Measurements from ENCODE around the gene MYD88. TPM values are rescaled to one million over a fixed set of nuclear protein-coding genes. Genes with fewer than 3 reads are reported as not detected.
A peak's percentile ranks its signal among the peaks of the same experiment; 100 is the strongest.

Gene MYD88
- total RNA-seq = 37.5 TPM

DNA sequence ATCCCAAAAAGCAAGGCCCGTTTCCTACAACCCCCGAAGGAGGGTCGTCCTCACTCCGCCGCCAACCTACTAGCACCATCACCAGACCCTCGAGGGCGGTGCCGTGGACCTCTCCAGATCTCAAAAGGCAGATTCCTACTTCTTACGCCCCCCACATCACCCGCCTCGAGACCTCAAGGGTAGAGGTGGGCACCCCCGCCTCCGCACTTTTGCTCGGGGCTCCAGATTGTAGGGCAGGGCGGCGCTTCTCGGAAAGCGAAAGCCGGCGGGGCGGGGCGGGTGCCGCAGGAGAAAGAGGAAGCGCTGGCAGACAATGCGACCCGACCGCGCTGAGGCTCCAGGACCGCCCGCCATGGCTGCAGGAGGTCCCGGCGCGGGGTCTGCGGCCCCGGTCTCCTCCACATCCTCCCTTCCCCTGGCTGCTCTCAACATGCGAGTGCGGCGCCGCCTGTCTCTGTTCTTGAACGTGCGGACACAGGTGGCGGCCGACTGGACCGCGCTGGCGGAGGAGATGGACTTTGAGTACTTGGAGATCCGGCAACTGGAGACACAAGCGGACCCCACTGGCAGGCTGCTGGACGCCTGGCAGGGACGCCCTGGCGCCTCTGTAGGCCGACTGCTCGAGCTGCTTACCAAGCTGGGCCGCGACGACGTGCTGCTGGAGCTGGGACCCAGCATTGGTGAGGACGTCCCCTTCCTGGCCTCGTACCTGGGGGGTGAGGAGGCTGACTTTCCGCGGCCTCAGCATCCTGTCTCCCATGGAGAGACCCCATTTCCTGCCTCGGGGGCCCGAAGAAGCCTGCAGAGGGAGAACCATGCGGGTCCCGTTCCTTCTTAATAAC lies at the start of gene MYD88:
MYD88 (plus strand) TSS at position 313 of the 842 bp plus-strand sequence; CDS start at position 353, 40 bp downstream.
- DNase-seq (ENCODE audit: low spot score) = peak; percentile 81

DNA sequence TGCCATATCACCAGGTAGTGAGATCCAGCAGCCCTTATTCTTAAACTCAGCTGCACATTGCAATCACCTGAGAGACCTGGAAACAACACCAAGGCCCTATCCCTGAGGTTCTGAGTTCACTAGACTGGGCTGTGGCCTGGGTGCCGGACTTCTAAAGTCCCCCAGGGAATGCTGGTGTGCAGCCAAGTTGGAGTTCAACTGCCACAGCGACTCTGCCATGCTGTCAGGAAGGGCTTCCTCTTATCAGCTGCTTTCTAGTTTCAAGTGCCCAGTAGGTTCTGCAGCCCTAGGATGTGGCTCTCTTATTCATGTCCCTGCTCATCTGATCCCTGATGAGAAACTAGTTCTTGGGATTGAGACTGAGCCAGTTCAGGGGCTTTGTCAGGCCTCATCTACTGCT lies 49.3 kb upstream of the MYD88 start:
- ATAC-seq (no peak), DNase-seq (ENCODE audit: low spot score) (no peak)

More for the DNA sequence above, at the start of gene MYD88:
- peak; percentile 46 for ATAC-seq

DNA sequence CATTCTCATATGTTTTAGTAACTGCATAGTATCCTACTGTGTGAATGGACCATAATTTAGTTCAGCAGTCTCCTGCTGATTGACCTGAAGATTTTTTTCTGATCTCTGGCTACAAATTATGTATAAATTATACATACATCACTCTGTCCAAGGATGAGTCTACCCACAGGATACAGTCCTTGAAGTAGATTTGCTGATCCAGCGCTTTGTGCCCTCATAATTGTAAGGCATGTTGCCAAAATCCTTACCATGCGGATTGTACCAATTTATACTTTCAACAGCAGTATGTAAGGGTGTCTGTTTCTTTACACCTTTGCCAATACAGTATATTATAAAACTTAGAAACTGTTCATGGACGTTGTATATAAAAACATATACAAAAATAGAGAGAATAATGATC lies 48.0 kb upstream of the MYD88 start:
- DNase-seq (ENCODE audit: low spot score) (no peak), ATAC-seq (no peak)

DNA sequence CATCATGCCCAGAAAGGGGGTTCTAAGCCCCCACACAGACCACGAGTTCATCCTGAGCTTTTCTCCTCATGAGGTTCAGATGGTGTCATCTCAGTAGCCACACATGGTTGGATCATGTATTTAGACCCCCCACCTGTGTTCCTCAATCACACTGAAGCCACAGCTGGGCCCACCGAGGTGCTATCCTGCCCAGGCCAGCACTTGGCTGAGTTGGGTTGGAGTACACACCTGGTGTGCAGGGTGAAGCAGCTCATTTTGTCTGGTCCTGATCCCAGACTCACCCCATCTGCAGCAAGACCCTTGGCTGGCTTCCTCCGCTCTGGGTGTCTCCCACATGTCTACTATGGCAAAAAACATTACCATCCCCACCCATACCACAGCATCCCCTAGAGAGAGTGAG lies 43.5 kb upstream of the MYD88 start:
- ATAC-seq (no peak), DNase-seq (ENCODE audit: low spot score) (no peak)

DNA sequence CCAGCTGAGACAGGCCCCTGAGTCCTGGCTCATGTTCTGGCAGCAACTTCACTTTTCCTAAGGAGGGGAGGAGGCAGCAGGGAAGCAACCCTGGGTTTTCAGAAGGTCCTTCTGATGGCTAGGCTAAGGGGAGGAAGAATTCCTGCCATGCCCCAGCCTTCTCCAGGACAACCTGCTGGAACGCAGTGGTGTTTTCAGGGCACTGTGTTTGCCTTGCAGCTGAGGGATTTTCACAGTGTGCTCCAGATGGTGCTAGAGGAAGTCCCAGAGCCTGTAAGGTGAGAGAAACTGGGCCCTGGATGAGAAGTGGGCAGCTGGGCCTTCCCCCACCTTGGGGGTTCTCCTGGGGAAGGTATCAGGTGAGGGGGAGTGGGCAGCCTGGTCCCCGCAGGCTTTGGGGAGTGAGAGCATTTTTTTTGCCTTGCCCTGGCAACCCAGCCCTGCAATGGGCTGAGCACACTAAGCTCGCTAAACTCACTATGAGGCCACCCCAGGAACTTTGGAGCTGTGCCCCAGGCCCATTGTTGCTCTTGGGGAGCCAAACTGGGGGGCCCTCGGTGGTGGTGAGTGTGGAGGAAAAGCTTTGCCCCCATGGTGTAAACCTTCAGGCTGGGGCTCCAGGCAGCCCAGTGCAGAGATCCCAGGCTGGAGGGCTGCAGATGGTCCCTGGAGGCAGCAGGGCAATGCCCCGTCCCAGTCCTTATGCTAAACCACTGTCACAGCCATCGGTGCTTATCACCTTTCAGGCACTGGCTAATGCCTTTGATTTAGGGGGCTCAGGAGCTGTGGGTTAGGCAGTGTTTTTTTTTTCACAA lies 42.6 kb upstream of the MYD88 start:
- ATAC-seq (no peak), DNase-seq (ENCODE audit: low spot score) (no peak)

DNA sequence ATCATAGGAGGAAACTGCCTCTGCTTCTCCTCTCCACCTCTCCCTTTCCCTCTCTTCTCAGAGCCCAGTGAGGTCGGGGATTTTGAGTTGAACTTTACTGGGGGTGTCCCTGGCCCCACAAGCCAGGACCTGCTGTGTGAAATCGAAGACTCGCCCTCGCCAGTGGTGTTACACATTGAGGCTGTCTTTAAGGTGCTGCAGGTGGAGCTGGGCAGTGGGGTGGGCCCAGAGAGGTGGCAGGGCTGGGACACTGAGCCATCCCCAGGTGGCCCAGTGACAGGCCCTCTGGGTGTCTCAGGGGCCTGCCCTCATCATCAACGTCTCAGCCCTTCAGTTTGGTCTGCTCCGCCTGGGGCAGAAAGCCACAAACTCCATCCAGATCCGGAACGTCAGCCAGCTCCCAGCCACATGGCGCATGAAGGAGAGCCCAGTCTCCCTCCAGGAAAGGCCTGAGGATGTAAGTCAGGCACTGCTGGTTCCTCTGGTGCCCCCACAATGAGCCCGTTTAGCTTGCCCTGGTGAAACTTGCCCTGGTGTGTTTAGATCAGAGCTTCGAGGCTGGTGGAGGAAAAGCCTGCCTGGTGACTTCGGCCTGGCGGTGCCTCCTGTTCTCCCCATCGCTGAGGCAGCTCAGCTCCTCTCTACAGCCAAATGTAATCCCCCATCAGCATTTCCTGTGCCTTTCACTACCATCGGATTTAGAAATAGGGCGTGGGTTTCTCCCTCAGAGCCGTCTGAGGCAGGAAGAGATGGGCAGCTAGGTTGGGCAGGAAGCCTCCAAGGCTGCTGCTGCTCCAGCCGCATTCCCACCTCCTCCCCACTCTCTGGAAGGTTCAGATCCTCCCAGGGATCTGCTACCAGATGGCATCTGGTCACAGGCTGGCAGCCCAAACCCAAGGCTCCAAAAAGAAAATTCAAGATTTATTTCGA lies 40.8 kb upstream of the MYD88 start:
- no peak for DNase-seq (ENCODE audit: low spot score)
- no peak for ATAC-seq

DNA sequence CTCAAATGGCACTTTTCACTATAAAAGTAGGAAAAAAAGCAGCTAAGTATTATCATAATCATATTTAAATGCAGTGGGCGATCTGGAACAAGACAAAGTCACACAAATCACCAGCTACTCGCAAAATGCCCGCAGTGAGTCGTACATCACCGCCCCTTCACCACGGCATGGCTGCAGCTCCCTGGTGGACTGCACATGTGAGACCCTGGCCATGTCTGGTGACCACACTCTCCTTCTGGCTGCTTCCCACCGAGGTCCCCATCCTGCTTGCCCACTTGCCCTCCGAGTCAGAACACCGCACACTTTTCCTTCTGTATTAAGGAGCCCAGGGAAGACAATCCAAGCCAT lies 40.1 kb upstream of the MYD88 start:
- no peak for DNase-seq (ENCODE audit: low spot score)
- no peak for ATAC-seq

DNA sequence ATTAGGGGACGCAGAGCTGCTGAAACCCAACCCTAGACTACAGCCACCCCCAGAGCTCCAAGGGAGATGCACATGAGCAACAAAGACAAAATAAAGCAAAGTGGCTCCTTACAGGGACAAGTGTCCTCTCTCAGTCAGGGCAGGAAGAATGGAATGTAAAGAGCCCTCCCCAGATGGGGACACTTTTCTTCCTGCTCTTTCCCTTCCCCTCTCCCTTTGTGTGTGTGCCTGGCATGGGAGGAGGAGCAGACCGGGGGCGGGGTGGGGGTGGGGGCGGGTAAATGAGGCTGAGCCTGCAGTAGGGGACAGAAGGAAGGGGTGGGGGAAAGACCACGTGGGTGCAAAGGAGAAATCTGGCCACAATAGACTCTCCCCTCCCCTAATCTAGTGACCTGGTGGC lies 38.9 kb upstream of the MYD88 start:
- DNase-seq (ENCODE audit: low spot score) (no peak), ATAC-seq (no peak)

DNA sequence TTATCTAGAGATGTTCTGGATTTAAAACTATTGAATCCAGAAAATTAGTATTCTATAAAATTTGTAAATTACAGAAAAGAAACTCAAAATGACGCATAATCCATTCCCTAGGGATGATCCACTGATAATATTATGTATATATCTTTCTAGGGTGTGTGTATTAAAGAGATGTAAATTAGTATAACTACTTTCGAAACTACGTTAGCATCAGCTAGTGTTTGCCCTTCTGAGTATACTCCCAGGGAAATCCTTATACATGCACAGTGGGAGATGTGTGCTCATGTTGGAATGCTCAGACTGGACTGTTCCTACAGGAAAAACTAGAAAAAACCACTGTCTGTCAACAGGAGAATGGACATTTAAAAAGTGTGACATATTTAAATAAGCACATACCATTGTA lies 38.0 kb upstream of the MYD88 start:
- ATAC-seq (no peak), DNase-seq (ENCODE audit: low spot score) (no peak)

DNA sequence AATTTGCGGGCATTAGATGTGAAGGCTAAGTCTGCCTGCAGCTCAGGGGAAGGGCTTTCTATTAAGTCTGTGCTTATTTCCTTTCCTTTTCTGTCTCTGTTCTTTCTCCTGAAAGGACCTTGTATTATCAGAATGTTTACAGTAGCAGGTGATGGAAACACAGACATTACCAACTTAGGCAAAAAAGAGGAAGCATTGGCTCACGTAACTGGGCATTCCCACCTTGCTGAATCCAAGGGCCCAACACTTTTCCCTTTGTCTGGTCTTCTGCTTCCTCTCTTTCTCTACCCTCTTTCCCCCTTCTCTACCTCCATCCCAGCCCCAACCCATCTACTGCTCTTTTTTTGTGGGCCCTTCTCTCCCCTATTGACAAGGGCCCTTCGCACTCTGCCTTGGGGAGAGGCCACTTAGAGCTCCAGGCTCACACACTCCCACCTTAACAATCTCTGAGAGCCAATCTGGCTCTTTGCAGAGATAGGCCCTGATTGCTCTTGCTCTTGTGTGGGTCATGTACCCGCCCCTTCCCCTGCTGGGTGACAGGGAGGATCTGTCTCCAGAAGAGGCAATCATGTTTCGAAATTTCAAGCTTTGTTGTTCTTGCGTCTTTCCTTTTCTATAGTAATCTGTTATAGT lies 36.5 kb upstream of the MYD88 start:
- no peak for ATAC-seq
- DNase-seq (ENCODE audit: low spot score) = no peak

DNA sequence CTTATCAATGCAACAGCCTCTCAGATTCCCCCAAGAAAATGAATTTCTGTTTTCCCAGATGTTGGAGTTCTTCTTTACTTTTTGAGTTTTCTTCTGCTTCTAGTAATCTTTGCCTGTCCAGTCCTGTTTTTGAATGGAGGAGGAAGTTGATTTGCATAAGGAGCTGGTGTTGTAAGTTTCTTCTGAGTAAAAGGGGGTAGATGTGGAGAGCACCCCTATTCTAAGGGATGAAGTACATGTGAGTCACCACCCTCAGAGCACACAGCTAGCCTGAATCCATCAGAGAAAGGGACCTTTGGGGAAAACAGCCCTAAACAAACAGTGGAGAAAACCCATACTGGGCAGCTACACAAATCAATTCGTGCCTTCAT lies 36.0 kb upstream of the MYD88 start:
- no peak for ATAC-seq
- no peak for DNase-seq (ENCODE audit: low spot score)

DNA sequence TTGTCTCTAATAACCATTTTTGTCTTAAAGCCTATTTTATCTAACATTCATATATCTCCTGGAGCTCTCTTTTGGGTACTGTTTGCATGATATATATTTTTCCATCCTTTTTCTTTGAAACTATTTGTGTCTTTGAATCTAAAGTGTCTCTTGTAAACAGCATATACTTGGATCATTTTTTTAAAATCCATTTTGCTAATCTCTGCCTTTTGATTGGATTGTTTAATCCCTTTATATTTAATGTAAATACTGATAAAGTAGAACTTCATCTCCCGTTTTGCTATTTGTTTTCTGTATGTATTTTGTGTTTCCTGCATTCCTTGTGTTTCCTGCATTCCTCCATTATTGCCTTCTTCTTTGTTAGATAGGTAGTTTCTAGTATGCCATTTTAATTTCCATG lies 32.9 kb upstream of the MYD88 start:
- DNase-seq (ENCODE audit: low spot score) = no peak
- ATAC-seq = no peak

DNA sequence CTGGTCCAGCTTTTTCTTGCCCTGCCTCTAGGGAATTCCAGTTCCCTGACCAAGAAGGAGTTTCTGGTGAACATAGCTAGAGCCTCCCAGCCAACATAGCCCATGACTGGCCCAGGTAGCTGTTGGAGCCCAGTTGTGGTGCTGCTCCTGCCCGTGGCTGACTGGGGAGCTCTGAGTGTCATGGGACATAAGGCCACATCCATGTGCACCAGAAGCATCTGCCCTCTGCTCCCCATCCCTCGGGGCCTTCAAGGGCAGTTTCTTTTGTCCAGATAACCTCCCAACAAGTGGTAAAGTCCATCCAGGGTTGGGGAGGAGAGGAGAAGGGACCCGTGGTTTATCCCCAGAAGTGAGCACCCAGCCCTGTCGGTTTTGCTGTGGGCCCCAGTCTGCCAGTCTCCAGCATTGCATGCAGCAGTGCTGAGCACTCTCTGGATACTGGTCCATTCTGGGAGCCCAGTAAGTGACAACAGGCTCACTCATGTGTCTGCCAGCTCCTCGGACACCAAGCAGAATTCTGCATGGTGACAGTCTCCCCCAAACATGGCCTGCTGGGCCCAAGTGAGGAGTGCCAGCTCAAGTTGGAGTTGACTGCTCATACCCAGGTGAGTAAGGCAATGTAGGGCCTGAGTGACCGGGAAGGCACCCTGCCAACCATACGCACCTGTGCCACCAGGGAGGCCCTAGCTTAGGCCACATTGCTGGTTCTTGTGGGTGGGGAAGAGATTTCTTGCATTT lies 30.4 kb upstream of the MYD88 start:
- ATAC-seq (no peak), DNase-seq (ENCODE audit: low spot score) (no peak)

DNA sequence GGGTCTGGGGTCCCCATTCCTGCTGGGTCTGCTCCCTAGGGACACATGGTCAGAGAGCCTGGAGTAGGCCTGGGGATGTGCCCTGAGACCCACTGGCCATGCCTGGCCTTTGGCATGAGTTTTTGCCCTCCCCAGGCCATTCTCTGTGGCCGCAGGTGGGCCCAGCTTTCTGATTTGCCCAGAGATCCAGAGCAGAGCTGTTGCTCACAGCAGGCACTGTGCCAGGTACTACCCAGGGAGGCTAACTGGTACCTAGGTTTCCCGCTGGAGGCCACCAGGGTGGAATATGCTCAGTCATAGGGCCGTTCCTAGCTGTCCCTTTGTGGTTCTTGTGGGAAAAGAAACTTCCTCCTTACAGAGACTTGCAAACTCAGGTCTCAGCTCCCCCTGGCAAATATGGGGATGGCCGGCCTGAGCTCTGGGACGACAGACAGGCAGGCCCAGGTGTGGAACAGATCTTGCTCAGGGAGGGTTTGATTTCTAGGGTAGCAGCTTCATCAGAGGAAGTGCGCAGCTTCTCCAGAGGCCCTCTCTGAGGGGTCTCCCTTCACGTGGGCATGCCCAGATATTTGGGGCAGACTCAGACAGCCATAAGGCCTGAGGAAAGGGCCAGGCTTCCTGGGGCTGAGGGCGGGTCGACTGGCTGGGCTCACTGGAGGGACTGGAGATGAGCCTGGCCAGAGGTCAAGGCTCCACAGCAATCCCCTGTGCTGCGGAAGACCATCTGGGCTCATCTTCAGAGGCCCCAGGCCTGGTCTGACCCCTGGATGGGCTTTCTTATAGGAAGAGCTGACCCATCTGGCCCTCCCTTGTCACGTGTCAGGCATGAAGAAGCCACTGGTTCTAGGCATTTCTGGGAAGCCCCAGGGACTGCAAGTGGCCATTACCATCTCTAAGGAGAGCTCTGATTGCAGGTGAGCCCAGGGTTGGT lies 29.5 kb upstream of the MYD88 start:
- ATAC-seq = no peak

DNA sequence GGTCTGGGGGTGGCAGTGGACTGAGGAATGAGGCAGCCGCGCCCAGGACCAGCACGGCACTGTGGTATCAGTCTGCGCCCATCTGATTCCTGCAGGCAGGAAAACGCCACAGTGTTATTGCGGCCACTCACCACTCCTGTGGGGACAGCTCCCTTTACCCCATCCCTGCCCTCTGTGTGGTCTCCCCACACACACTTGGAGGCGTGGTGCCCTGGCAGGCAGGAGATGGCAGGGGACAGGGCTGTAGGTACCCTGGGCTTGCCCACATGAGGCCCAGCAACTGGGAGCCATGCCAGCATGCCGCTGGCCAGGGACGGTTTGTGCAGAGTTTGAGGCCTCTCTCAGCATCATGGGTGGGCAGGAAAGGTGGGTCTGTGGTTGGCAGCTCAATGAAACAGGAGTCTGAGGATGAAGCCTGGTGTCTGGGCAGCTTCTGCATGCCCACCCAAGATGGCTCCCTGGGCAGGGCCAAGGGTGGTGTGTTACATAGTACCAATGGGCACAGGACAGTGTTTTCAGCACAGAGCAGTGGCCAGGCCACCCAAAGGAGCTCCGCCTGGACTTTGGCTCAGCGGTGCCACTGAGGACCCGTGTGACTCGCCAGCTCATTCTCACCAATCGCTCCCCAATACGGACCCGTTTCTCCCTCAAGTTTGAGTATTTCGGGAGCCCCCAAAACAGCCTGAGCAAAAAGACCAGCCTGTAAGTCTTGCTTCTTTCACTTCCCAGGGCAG lies 28.7 kb upstream of the MYD88 start:
- peak; percentile 47 for DNase-seq (ENCODE audit: low spot score)
- no peak for ATAC-seq

More for the DNA sequence above, 29.5 kb upstream of the MYD88 start:
- peak; percentile 48 for DNase-seq (ENCODE audit: low spot score)

DNA sequence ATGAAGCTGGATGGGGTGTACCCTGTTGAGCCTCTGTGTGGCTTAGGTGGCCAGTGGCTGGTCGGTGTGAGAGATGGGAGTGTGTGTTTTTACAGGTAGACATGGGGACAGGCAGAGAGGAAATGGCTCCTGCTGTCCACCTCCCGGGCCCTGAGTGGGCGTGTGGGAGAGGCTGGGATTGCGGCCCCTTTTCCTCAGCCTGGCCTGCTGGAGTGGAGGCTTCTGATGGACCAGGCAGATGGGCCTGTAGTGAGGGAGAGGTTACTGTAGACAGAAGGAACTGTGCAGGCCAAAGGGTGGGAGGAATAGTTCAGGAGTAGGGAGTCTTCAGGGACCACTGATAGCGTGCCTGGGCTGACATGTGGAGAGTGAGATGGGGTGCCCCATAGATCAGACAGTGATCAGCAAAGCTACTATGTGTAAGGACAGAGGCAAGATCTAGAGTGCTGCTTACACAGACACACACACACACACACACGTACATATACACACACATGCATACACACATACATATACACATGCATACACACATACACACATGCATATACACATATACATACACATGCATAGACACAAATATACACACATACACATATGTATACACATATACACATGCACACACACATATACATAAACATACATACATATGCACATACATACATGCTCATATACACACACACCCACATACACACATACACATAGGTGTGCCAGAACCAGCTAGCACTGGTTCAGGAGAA lies 28.0 kb upstream of the MYD88 start:
- ATAC-seq (no peak), DNase-seq (ENCODE audit: low spot score) (no peak)

DNA sequence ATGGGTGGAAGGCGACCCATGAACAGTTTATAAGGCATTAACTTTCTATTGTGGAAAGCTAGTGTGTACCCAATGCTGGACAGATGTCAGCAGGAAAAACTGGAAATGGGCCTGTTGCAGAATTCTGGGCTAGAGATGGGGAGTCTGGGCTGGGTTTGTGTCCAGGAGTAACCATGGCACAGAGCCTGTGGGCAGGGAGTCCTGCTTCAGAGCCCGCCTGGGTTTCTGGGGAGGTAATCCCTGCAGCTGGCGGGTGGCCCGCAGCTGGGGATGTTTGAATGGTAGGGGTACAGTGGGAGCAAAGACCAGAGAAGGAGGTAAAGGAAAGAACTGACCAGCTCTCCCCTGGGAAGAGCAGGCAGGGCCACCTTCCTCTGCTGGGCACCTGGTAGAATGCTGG lies 27.3 kb upstream of the MYD88 start:
- DNase-seq (ENCODE audit: low spot score) = peak; percentile 40

More for the DNA sequence above, 27.3 kb upstream of the MYD88 start:
- no peak for ATAC-seq
